KOPT-K1 (cell line): Measurements from ENCODE around the gene OXCT2.
"Not testable (repeated sequence)": the region's sequence is repeated elsewhere in the genome, so short reads cannot be mapped to it uniquely, and the experiment has no call there.

Experiments used
- H3K27ac ChIP-seq: fragments of 200-600 bp; sonication (generic); 2 replicates; pipeline ENCODE4 v1.5.1; 2016; ENCODE audit warnings: antibody characterized with exemption, mild to moderate bottlenecking, low read depth, low read length; ENCODE audit not compliant: poor library complexity, severe bottlenecking
- H3K36me3 ChIP-seq: fragments of 200-600 bp; sonication (generic); 2 replicates; pipeline ENCODE4 v1.5.1; 2017; ENCODE audit warnings: antibody characterized with exemption, mild to moderate bottlenecking, low read length, moderate library complexity; ENCODE audit not compliant: insufficient read depth
- H3K9me3 ChIP-seq: fragments of 200-600 bp; sonication (generic); 2 replicates; pipeline ENCODE4 v1.5.1; 2017; ENCODE audit warnings: antibody characterized with exemption, low read length, mild to moderate bottlenecking; ENCODE audit not compliant: insufficient read depth, poor library complexity, severe bottlenecking

OXCT2 gene

GRCh38 chr1:39791838-39792237, 20.7 kb upstream of the OXCT2 start:
- Histone ChIP-seq H3K9me3 (no peaks in the 10 kb centered on the region), H3K36me3 (no peaks in the 10 kb centered on the region)

GRCh38 chr1:39789571-39790110, 18.5 kb upstream of the OXCT2 start:
- Histone ChIP-seq H3K9me3 (no peaks in the 10 kb centered on the region), H3K36me3 (no peaks in the 10 kb centered on the region), H3K27ac (no peak overlapping the region)

More at GRCh38 chr1:39791838-39792237, 20.7 kb upstream of the OXCT2 start:
- no peak overlapping the region for H3K27ac ChIP-seq

GRCh38 chr1:39788758-39789570, 17.8 kb upstream of the OXCT2 start, which contains the start of gene BMP8B:
Gene BMP8B, minus strand, starts transcription at chr1:39788865. Its CDS starts 380 bp downstream, at chr1:39788485.
- Histone ChIP-seq H3K27ac (no peak within 1 kb of the TSS), H3K9me3 (no peaks in the 10 kb centered on the region), H3K36me3 (no peaks in the 10 kb centered on the region)

- Histone ChIP-seq H3K36me3 (no peaks in the 10 kb centered on the region), H3K27ac (no peak overlapping the region), H3K9me3 (no peaks in the 10 kb centered on the region)
Observed at GRCh38 chr1:39788426-39788757, 17.2 kb upstream of the OXCT2 start.

- H3K36me3 ChIP-seq, H3K9me3 ChIP-seq, H3K27ac ChIP-seq: not testable (repeated sequence)
Observed at GRCh38 chr1:39787964-39788363, 16.8 kb upstream of the OXCT2 start.

- no peaks in the 10 kb centered on the region for H3K9me3 ChIP-seq
- H3K27ac ChIP-seq: no peak overlapping the region
- no peaks in the 10 kb centered on the region for H3K36me3 ChIP-seq
Observed at GRCh38 chr1:39787468-39787867, 16.3 kb upstream of the OXCT2 start.

- H3K9me3 ChIP-seq, H3K36me3 ChIP-seq, H3K27ac ChIP-seq: not testable (repeated sequence)
Observed at GRCh38 chr1:39787108-39787375, 15.9 kb upstream of the OXCT2 start.

GRCh38 chr1:39786303-39787107, 15.4 kb upstream of the OXCT2 start:
- not testable (repeated sequence) for H3K9me3 ChIP-seq, H3K36me3 ChIP-seq, H3K27ac ChIP-seq

GRCh38 chr1:39782685-39783084, 11.5 kb upstream of the OXCT2 start:
- not testable (repeated sequence) for H3K9me3 ChIP-seq, H3K36me3 ChIP-seq, H3K27ac ChIP-seq

GRCh38 chr1:39782103-39782502, 11.0 kb upstream of the OXCT2 start:
- H3K36me3 ChIP-seq: no peaks in the 10 kb centered on the region
- H3K9me3 ChIP-seq: no peaks in the 10 kb centered on the region
- no peak overlapping the region for H3K27ac ChIP-seq

GRCh38 chr1:39781349-39781715, 10.2 kb upstream of the OXCT2 start:
- no peaks in the 10 kb centered on the region for H3K9me3 ChIP-seq
- H3K27ac ChIP-seq: no peak overlapping the region
- no peaks in the 10 kb centered on the region for H3K36me3 ChIP-seq

GRCh38 chr1:39779821-39780220, 8.7 kb upstream of the OXCT2 start:
- Histone ChIP-seq H3K9me3 (no peaks in the 10 kb centered on the region), H3K27ac (no peak overlapping the region), H3K36me3 (no peaks in the 10 kb centered on the region)

- Histone ChIP-seq H3K27ac (no peak overlapping the region), H3K36me3 (no peaks in the 10 kb centered on the region), H3K9me3 (no peaks in the 10 kb centered on the region)
Observed at GRCh38 chr1:39779137-39779536, 8.0 kb upstream of the OXCT2 start.

GRCh38 chr1:39778463-39779099, 7.4 kb upstream of the OXCT2 start:
- H3K9me3 ChIP-seq, H3K36me3 ChIP-seq, H3K27ac ChIP-seq: not testable (repeated sequence)

GRCh38 chr1:39777896-39778295, 6.7 kb upstream of the OXCT2 start:
- not testable (repeated sequence) for H3K27ac ChIP-seq, H3K36me3 ChIP-seq, H3K9me3 ChIP-seq
